HG02840 (cell line): ENCODE data around the gene PER3.
A peak's percentile ranks its signal among the peaks of the same experiment; 100 is the strongest.

ENCODE experiments used
- ATAC-seq: cut with Tn5 transposase; IDR thresholded peaks from one replicate; pipeline ENCODE4 v1.9.1; 2021; ENCODE audit warnings: mild to moderate bottlenecking, moderate library complexity, moderate number of reproducible peaks; ENCODE audit not compliant: unreplicated experiment, low FRiP score

PER3 gene

DNA sequence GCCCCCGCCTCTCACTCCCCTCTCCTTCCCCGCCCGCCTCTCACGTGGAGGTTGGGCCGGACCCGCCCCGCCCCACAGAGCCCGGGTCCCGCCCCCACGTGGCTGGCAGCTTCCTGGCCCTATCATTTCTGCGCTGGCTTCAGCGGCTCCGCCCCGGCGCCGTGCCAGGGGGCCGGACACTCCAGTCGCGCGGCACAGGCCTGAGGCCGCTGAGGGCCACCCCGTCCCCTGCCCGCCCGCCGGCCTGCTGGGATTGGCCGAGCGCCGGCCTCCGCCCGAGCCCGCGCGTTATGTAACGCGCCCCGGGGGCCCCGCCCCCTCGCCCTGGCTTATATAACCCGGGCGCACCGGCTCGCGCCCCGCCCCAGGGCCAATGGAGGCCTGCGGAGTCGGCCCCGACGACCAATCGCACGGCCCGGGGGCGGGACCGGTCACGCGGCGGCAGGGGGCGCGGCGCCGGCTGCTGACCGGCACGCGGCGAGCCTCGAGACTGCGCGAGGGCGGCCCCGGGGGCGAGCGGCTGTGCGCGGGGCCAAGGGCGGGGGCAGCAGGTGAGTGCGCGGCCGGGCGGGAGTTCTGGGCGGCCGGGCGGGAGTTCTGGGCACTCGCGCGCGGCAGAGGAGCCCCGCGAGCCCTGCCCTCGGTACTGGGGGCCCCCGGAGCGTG lies at the start of gene PER3:
PER3 (plus strand) TSS at position 466 of the 666 bp plus-strand sequence. CDS start 587 bp downstream, outside the sequence.
- ATAC-seq, result peak; percentile 92

DNA sequence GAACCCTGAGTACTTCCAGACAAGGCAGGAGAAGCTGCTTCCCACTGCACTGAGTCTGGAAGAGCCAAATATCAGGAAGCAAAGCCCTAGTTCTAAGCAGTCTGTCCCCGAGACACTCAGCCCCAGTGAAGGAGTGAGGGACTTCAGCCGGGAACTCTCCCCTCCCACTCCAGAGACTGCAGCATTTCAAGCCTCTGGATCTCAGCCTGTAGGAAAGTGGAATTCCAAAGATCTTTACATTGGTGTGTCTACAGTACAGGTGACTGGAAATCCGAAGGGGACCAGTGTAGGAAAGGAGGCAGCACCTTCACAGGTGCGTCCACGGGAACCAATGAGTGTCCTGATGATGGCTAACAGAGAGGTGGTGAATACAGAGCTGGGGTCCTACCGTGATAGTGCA lies 46.0 kb upstream of the PER3 start:
- no peak for ATAC-seq

- no peak for ATAC-seq
These were observed 40.7 kb upstream of the PER3 start for GRCh38 chr1:7743346-7743745.

DNA sequence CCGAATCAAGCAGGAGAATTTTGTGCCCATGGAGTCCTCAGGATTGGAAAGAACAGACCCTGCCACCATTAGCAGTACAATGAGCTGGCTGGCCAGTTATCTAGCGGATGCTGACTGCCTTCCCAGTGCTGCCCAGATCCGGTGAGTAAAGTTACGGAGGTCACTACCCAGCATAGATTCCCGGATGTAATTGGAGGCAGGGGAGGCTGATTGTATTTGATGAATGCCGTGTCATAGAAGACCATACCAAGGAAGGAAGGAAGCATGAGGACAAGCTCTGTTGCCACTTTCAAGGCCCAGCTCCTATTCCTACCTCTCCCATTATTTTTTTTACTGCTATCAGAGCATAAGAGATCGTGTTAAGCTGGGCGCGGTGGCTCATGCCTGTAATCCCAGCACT lies 39.2 kb upstream of the PER3 start:
- no peak for ATAC-seq

DNA sequence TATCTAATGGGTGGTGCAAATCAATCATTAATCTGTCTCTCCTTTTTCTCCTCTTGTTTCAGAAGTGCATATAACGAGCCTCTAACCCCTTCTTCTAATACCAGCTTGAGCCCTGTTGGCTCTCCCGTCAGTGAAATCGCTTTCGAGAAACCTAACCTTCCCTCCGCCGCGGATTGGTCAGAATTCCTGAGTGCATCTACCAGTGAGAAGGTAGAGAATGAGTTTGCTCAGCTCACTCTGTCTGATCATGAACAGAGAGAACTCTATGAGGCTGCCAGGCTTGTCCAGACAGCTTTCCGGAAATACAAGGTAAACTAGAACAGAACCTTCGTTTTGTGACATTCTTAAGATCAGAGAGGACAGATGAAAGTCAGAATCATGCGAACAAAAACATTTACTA lies 38.3 kb upstream of the PER3 start:
- no peak for ATAC-seq

- ATAC-seq, result no peak
These were observed 36.5 kb upstream of the PER3 start for GRCh38 chr1:7747605-7748004.

GRCh38 chr1:7749126-7749525 lies 35.0 kb upstream of the PER3 start:
- ATAC-seq, result no peak

DNA sequence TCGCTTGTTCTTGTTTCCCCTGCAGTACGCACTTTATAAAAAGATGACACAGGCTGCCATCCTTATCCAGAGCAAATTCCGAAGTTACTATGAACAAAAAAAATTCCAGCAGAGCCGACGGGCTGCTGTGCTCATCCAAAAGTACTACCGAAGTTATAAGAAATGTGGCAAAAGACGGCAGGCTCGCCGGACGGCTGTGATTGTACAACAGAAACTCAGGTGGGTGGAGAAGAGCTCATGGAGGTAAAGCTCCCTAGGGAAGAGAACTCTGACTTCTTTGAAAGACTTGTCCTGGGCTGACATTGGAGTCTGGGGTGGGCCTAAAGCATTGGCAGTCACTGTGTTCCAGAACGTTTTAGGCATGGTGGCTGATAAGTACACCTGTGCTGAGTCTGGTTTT lies 32.9 kb upstream of the PER3 start:
- ATAC-seq, result no peak

DNA sequence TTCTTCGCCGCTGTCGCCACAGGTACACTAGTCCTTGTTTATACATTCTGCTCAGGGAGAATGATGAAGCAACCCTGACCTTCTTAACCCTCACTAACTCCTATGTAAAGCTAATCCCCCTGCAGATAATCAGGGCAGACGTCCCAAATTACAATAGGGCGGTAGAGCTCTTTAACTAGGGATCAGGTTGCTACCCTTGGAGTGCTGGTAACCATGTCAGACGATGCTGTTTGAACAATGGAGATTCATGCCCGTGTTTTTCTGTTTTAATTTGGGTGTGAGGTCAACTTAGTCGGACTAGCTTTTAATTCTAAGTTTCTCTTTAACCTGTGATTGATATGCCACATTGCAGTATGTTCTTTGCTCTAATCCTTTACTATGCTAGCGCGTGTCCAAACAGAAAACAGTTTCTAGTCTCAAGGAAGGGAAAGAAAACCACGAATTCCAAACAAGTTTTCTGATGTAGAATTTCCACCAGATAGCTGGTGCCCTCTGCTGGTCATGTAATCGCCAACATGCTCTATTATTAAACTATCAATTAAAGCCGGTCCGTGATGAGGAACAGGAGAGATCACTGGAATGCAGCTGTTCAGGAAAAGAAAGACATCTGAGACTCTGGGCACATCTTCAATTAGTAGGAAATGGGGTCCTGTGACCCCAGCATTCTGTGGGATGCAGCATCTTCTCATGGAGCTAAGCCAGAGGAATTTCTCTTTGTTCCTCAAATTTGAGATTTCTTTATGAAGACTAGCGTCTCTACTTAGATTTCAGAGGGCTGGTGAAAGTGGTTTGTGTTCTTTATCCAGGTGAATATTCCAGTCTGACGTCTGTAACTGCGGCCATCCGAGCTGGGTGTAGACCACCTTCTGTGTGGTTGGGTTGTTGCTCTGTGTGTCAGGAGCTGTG lies 31.3 kb upstream of the PER3 start:
- no peak for ATAC-seq

GRCh38 chr1:7753641-7754040 lies 30.4 kb upstream of the PER3 start:
- ATAC-seq, result no peak

- no peak for ATAC-seq
These were observed 29.9 kb upstream of the PER3 start for GRCh38 chr1:7754234-7754633.

DNA sequence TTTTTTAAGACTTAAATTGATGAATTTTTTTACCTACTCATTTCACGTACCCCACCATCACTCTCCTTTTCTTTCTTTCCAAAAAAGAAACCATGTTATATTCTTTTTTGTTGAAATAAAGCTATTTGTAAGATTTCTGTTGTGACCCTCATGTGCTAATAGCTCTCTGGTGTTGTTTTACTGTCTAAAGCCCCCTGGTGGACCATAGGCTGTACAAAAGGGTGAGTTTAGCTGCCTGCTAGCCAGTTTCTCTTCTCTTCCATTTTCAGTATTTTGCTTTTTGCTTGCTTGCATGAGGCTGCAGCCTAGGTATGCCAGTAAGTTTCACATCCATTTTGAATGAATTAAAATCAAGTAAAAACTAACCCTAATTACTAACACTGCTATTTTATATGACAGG lies 28.6 kb upstream of the PER3 start:
- ATAC-seq, result no peak

DNA sequence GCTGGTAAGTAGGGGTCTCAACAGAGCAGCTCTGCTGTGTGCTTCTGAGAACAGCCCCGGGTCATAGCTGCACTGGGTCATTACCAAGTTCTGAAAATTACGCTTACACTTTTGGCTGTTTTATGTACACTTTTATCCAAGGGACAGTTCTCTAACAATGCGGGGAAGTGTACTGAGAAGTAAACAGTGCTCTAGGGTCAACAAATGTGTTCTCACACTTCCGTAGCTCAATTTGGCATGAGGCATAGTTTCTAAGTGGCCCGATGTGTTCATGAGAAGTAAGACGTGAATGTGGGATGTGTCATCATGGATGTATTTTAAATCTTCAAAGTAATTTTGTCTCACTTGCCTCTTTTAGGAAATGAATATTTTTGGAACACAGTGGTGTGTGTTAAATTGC lies 23.8 kb upstream of the PER3 start:
- no peak for ATAC-seq

- ATAC-seq, result no peak
These were observed 23.0 kb upstream of the PER3 start for GRCh38 chr1:7761103-7761502.

GRCh38 chr1:7767176-7767575 lies 16.9 kb upstream of the PER3 start:
- ATAC-seq, result no peak

- ATAC-seq, result no peak
These were observed 15.5 kb upstream of the PER3 start for GRCh38 chr1:7768583-7768982.

GRCh38 chr1:7769673-7770412 lies 14.2 kb upstream of the PER3 start:
- no peak for ATAC-seq

- ATAC-seq, result no peak
These were observed 13.5 kb upstream of the PER3 start for GRCh38 chr1:7770669-7770996.

DNA sequence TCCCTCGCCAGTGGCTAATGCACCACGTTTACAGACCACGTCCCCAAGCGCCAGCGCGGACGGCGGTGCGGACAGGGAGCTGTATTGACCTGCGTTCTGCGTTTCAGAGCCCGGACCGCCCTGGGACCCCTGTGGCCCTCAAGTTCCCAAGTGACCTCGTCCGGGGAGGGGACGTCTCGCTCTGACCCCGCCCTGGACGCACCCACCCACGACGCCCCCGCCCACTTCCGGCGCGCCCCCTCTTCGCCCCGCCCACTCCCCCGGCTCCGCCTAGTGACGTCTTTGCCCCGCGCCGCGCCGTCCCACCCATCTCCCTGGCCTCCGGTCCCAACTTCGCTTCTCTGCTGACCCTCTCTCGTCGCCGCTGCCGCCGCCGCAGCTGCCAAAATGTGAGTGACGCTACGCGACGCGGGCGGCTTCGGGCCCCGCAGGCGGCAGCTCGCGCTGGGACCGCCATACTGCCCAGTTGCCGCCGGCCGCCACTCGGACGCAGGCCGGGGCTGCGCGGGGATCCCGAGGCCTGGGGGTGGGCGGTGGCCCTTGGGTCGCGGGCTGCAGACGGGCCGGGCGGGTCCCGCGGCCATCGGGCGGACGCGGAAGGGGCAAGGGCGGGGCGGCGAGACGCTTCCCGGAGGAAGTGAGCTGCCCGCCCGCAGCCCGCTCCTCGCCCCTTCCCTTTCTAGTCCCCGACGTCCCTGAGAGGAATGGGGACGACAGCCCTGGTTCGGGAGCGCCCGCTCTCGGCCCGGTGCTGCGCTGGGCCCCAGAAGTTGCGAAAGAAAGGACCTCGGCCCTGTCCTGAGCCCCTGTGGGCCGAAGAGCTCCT lies 12.9 kb upstream of the PER3 start, which contains the start of gene VAMP3:
VAMP3 (plus strand) TSS at position 300 of the 826 bp plus-strand sequence; CDS start at position 388, 88 bp downstream.
- ATAC-seq, result peak; percentile 86

GRCh38 chr1:7771823-7772299 lies 12.2 kb upstream of the PER3 start:
- ATAC-seq, result no peak
